Heart right ventricle (tissue), 16 donors: ENCODE results near the gene AIPL1. TPM values are rescaled to one million over a fixed set of nuclear protein-coding genes. Genes with fewer than 3 reads are reported as not detected.

ENCODE experiments used
- ATAC-seq, 8 donors: fragments of 200-7000 bp; cut with Tn5 transposase; one replicate each; pipeline ENCODE4 v1.9.1; 2020; ENCODE audit warnings: mild to moderate bottlenecking in 8 of 8, moderate library complexity in 8 of 8, moderate number of reproducible peaks in 1 of 8
- DNase-seq, 2 donors: peaks; one replicate each; pipeline ENCODE4 v3.0.0-alpha.2; 2020
- H3K27ac ChIP-seq, 10 donors: fragments of 200-600 bp; sonication (generic) in 2 of 10; one replicate each; pipeline versions ENCODE4 v1.5.0 to v1.8.0; 2020 to 2022; ENCODE audit warnings: mild to moderate bottlenecking in 3 of 10
- H3K27me3 ChIP-seq, 7 donors: fragments of 200-600 bp; one replicate each; pipeline ENCODE4 v1.8.0; 2021 to 2022; ENCODE audit warnings: mild to moderate bottlenecking in 2 of 7
- H3K36me3 ChIP-seq, 9 donors: fragments of 200-600 bp; sonication (generic) in 1 of 9; one replicate each; pipeline versions ENCODE4 v1.5.0 to v1.8.0; 2020 to 2022; ENCODE audit warnings: mild to moderate bottlenecking in 2 of 9
- H3K4me1 ChIP-seq, 9 donors: fragments of 200-600 bp; sonication (generic) in 1 of 9; one replicate each; pipeline versions ENCODE4 v1.5.0 to v1.8.0; 2020 to 2022; ENCODE audit warnings: mild to moderate bottlenecking in 4 of 9
- H3K4me3 ChIP-seq, 10 donors: fragments of 200-600 bp; sonication (generic) in 2 of 10; one replicate each; pipeline versions ENCODE4 v1.5.0 to v1.8.0; 2020 to 2022; ENCODE audit warnings: mild to moderate bottlenecking in 7 of 10, moderate library complexity in 2 of 10
- H3K9me3 ChIP-seq, 11 donors: fragments of 200-600 bp in 10 of 11; sonication (generic) in 2 of 11; one replicate each; pipeline versions ENCODE4 v1.5.0 to v1.8.0; 2013 to 2022; ENCODE audit warnings: mild to moderate bottlenecking in 2 of 11, control low read depth in 1 of 11, moderate library complexity in 1 of 11
- CTCF ChIP-seq, 9 donors: fragments of 200-600 bp; sonication (generic) in 2 of 9; IDR thresholded peaks; one replicate each; pipeline versions ENCODE4 v1.5.0 to v1.8.0; 2021 to 2022; ENCODE audit warnings: antibody characterized with exemption in 9 of 9, mild to moderate bottlenecking in 5 of 9, moderate library complexity in 1 of 9
- WGBS, 2 donors: extraction: QIAGEN DNeasy Blood & Tissue Kit; methylation state at CpG; one replicate each; pipeline ENCODE4 v1.1.7; 2013; ENCODE audit warnings: inconsistent platforms in 1 of 2; 5-methylcytosine and 5-hydroxymethylcytosine counted together
- intact Hi-C, 10 donors: fragments of 100-400 bp; cut with DNase I; formaldehyde crosslinking; loops; one replicate each; pipeline versions ENCODE4 v1.11.1 to v1.14.2; 2022
- polyA plus RNA-seq, 2 donors: library from polyadenylated mRNA; stranded (reverse); fragments of 200-250 nt; gene quantifications; one replicate each; pipeline ENCODE4 v1.2.3, GENCODE V29; 2013
- total RNA-seq, 10 donors: library from RNA; stranded (reverse); fragmentation: NEBNext Ultra II Directional in 3 of 10; extraction: Animal tissue kit (Norgen Biotek cat#: 25700) in 3 of 10; gene quantifications; one replicate each; pipeline versions ENCODE4 v1.2.1 to v1.2.4, GENCODE V29; 2021 to 2023
- donor health status: Arrhythmogenic right ventricular cardiomyopathy.
- donor health status: ischemic (EF 13 %, LVEDD 7.1; RV severe dilation, severe dysfunction).
- donor health status: healthy with polysubstance abuse.
- donor health status: DM: no; HTN: yes; CAD: no.
- donor health status: DM: no; HTN: no; CAD: no.
- donor health status: ischemic (EF 25% LVEDD 6.9; RV normal size, moderate dysfunction).
- donor health status: ischemic (EF 25% LVEDD 5.7; RV mildly dilated, moderate dysfunction).
- donor health status: healthy.
- donor health status: DM: yes; HTN: yes; CAD: no.
- donor health status: Ischemic cardiomyopathy.
- donor health status: ischemic (EF 35%, LVEDD 5.7; RV mildly dilated, moderate dysfunction).
- donor health status: nonischemic (EF 11% LVEDD 7.7; RV severe dilation, severe dysfunction).
- donor health status: DM: yes; HTN: yes; CAD: no.
- donor health status: PGD.
- donor health status: ischemic (EF 29% LVEDD 5.4; RV normal size, mild dysfunction).
- donor health status: nonischemic (EF 23%, LVEDD 6.1; RV moderate dilation, normal function).

The AIPL1 gene
- total and polyA plus RNA-seq, 12 donors = 0.01 TPM; not detected in 11

DNA sequence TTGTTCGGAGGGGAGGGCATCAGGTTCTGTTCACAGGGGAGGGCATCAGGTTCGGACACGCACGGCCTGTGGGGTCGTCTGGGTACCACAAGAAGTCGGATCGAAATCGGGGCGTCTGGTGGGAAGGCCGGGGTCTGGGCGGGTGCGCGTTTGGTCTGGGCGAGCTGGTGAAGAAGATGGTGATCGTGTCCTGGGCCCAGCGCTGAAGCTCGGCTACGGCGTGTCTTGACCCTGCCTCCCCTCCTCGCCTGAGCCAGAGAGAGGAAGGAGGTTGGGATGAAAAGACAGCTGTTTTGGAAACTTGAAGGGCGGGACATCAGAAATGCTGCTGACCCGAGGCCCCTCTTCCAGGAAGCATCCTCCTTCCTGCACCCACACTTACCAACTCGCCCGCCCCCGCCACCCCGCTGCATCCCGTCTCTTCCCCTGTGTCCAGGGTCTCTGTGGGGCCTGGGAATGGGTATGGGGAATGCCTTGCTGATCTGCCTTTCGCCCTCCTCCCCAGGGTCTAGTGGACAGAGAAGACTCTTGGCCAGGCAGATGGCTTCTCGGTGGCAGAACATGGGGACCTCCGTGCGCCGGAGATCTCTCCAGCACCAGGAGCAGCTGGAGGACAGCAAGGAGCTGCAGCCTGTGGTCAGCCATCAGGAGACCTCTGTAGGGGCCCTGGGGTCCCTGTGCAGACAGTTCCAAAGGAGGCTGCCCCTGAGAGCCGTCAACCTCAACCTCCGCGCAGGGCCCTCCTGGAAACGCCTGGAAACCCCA lies 9.8 kb upstream of the AIPL1 start:
- Histone ChIP-seq H3K27ac (no peak overlapping the region), H3K4me3 (peak overlapping the region; percentile 22 to 71 (median 57)), H3K27me3 (peaks cover 0 to 19% (median 7%) of the 10 kb centered on the region in 7 donors), H3K4me1 (peaks cover 0 to 18% (median 10%) of the 10 kb centered on the region in 9 donors), H3K9me3 (no peaks in the 10 kb centered on the region), H3K36me3 (peaks cover 0 to 6% (median 0%) of the 10 kb centered on the region in 9 donors)
- intact Hi-C loops = no loop called here
- ATAC-seq (no peak), DNase-seq (no peak)
- 30 to 33% methylated on average over 34 to 36 of the region's 36 CpGs for WGBS, 2 donors
- no peak for TF ChIP-seq CTCF (IDR thresholded peaks at IDR 0.05)

DNA sequence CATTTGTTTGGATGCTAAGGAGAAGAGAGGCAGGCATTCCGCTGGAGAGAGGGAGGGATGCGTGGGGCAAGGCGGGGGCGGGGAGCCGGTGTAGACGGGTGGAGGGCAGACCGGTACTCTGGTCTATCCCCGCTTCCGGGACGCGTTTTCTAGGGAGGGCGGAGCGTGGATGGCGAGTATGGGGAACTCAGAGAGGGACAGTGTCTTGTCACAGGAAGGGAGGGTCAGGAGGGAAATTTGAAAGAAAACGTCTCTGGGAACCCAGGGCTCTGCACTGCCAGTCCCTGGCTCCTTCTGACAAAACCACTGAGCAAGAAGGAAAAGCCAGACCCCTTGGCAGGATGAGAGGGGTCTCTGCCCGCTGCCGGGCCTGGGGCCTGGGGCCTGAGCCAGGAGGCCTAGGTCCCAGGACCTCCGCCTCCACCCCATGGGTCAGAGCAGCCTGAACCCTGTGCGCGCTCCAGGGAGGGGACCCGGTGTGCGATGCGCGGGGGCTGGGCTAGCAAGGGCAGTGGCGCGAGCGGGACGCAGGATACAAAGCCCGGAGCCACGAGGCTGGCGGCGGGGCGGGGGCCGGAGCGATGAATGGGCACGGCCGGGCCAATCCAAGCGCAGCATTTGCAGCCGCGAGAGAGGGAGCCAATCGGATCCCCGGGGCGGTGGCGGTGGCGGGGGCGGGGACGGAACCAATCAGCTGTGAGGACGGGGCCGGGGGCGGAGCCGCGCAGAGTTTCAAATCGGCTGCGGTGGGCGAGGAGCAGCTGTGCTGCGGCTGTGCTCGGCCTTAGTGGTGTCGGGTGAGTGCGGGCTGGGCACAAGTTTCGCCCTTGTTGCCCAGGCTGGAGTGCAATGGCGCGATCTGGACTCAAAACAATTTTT lies 9.0 kb upstream of the AIPL1 start, which contains the start of gene PIMREG:
PIMREG (plus strand) TSS at position 764 of the 879 bp plus-strand sequence. CDS start 656 bp downstream, outside the sequence.
- Histone ChIP-seq H3K4me3 (peak within 1 kb of the TSS; percentile 24 to 71 (median 57)), H3K9me3 (no peaks in the 10 kb centered on the region), H3K27me3 (peaks cover 0 to 27% (median 16%) of the 10 kb centered on the region in 7 donors), H3K4me1 (peaks cover 0 to 18% (median 10%) of the 10 kb centered on the region in 9 donors), H3K36me3 (peaks cover 0 to 6% (median 0%) of the 10 kb centered on the region in 9 donors), H3K27ac (peak within 1 kb of the TSS in 2 of 10 donors; percentile 42 to 62)
- TF ChIP-seq CTCF (IDR thresholded peaks at IDR 0.05) = no peak
- intact Hi-C loops = no loop called here
- DNase-seq (peak; percentile 94), ATAC-seq (peak; percentile 97 to 100 (median 99))
- WGBS, 2 donors = 0 to 1% methylated on average over 61 to 62 of the region's 62 CpGs

DNA sequence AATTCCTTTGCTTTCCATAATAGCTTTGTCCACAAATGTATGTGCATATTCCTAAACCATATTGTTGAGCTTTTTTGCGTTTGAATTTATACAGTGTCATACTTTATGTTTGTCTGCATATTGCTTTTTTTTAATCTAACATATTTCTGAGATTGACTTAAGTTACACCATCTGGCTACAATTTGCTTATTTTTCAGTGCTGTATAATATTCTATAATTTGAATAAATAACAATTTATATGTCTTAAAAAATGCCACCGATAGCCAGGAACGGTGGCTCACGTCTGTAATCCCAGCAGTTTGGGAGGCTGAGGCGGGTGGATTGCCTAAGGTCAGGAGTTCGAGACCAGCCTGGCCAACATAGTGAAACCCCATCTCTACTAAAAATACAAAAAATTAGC lies 7.9 kb upstream of the AIPL1 start:
- ATAC-seq = no peak
- Histone ChIP-seq H3K27ac (no peak overlapping the region), H3K9me3 (no peaks in the 10 kb centered on the region), H3K36me3 (peaks cover 0 to 4% (median 0%) of the 10 kb centered on the region in 9 donors), H3K4me1 (peaks cover 0 to 18% (median 10%) of the 10 kb centered on the region in 9 donors), H3K27me3 (peaks cover 0 to 34% (median 23%) of the 10 kb centered on the region in 7 donors), H3K4me3 (no peak overlapping the region)
- no peak for TF ChIP-seq CTCF (IDR thresholded peaks at IDR 0.05)
- no peak for DNase-seq
- intact Hi-C loops = no loop called here
- whole genome bisulfite sequencing, 2 donors = 63 to 65% methylated on average over 6 of the region's 6 CpGs

DNA sequence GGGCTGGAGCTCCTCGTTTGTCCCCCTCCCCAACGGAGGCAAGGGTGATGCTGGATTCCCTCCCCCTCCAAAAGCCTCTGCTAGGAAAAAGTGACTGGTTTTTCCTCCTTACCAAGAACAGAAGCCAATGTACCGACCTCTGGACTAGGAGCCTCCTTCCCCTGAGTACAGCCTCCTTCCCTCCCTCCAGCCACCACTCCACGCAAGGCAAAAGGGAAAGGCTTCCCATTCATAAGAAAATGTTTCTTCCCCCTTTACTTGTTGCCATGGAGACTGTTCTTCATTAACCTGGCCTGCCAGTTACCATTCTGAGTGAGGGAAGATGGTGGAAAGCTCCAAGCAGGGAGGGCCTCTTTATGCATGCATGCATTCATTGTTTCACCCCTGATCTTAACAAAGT lies 5.0 kb upstream of the AIPL1 start:
- WGBS, 2 donors = 38 to 45% methylated on average over 4 of the region's 4 CpGs
- Histone ChIP-seq H3K9me3 (no peaks in the 10 kb centered on the region), H3K36me3 (no peaks in the 10 kb centered on the region), H3K27me3 (peaks cover 0 to 60% (median 41%) of the 10 kb centered on the region in 7 donors), H3K4me1 (peaks cover 0 to 18% (median 10%) of the 10 kb centered on the region in 9 donors), H3K4me3 (no peak overlapping the region), H3K27ac (no peak overlapping the region)
- intact Hi-C loops = loop anchor here in 3 of 10 donors (5.0 to 10.0 kb wide), 2 partner anchors 853 to 1195 kb away; no protein-coding TSS in a partner anchor
- DNase-seq (no peak), ATAC-seq (no peak)
- no peak for TF ChIP-seq CTCF (IDR thresholded peaks at IDR 0.05)
